Upper lobe of left lung (tissue), 6 donors: Measurements from ENCODE around the gene LRG1. TPM values are rescaled to one million over a fixed set of nuclear protein-coding genes. Genes with fewer than 3 reads are reported as not detected.

Experiments used
- ATAC-seq, 2 donors: fragments of 200-7000 bp; cut with Tn5 transposase; one replicate each; pipeline ENCODE4 v1.9.1; 2022; ENCODE audit warnings: mild to moderate bottlenecking in 2 of 2, moderate library complexity in 2 of 2; ENCODE audit not compliant: low FRiP score in 2 of 2
- DNase-seq, 2 donors: peaks; one replicate each; pipeline ENCODE4 v3.0.0-alpha.2; 2019 to 2020
- H3K27ac ChIP-seq, 4 donors: fragments of 200-600 bp; sonication (generic); one replicate each; pipeline ENCODE4 v1.5.1; 2016 to 2019
- H3K27me3 ChIP-seq, 4 donors: fragments of 200-600 bp; sonication (generic); one replicate each; pipeline ENCODE4 v1.5.1; 2017 to 2019
- H3K36me3 ChIP-seq, 4 donors: fragments of 200-600 bp; sonication (generic); one replicate each; pipeline ENCODE4 v1.5.1; 2016 to 2019
- H3K4me1 ChIP-seq, 4 donors: fragments of 200-600 bp; sonication (generic); one replicate each; pipeline ENCODE4 v1.5.1; 2018 to 2019
- H3K4me3 ChIP-seq, 4 donors: fragments of 200-600 bp; sonication (generic); one replicate each; pipeline ENCODE4 v1.5.1; 2017 to 2019; ENCODE audit warnings: mild to moderate bottlenecking in 2 of 4, moderate library complexity in 1 of 4
- H3K9me3 ChIP-seq, 4 donors: fragments of 200-600 bp; sonication (generic); one replicate each; pipeline ENCODE4 v1.5.1; 2018 to 2019
- EP300 ChIP-seq, 4 donors: sonication (generic); formaldehyde crosslinking; IDR thresholded peaks; one replicate each; pipeline ENCODE4 v1.5.1; 2017; ENCODE audit warnings: antibody characterized with exemption in 4 of 4, control low read depth in 2 of 4
- POLR2A ChIP-seq, 4 donors: fragments of 450-650 bp; IDR thresholded peaks; one replicate each; pipeline ENCODE4 v1.5.1; 2016 to 2017; ENCODE audit warnings: antibody characterized with exemption in 4 of 4, mild to moderate bottlenecking in 2 of 4
- POLR2AphosphoS5 ChIP-seq, 2 donors: sonication (generic); formaldehyde crosslinking; IDR thresholded peaks; one replicate each; pipeline ENCODE4 v1.5.1; 2017; ENCODE audit warnings: antibody characterized with exemption in 2 of 2
- WGBS, 2 donors: methylation state at CpG; one replicate each; pipeline ENCODE4 v1.1.5; 2017 to 2018; 5-methylcytosine and 5-hydroxymethylcytosine counted together
- total RNA-seq, 6 donors: library from RNA; depleted of rRNA in 4 of 6; stranded (reverse); fragments of >200 nt in 4 of 6; gene quantifications; one replicate each; pipeline versions ENCODE4 v1.1.0 to v1.2.1, GENCODE V29; 2016 to 2021
- TF ChIP-seq, protein P1 (sequence below), 6 experiments: fragments of 450-650 bp in 4 of 6; fragments of 200-600 bp in 2 of 6; sonication (generic) in 2 of 6; IDR thresholded peaks; one replicate each; pipeline ENCODE4 v1.5.1; 2016 to 2019; ENCODE audit warnings: antibody characterized with exemption in 6 of 6
- donor health status: DM: no; HTN: no; CAD: no; lungs with moderate emphysema.
- donor health status: DM: no; HTN: yes; CAD: no; lungs with severe emphysema.

LRG1 gene
- total RNA-seq, 6 donors from 2014 or later: 7.3 to 19.9 (median 12.2) TPM

DNA sequence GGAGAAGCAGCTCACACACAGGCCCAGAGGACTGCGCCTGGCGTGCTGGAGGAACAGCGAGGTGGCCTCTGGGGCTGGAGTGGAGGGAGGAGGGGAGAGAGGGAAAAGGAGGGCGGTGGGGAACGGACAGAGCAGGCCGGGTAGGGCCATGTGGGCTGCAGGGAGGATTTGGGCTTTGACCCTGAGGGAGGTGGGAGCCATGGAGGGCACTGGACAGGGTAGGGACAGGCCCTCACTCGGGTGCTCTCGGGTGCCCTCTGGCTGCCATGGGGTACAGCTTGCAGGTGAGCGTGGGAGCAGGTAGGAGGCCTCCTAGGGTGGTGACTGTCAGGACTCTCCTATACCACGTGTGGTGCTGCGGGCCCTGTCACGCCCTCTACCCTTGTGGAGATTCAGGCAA lies 44.4 kb downstream of the LRG1 start:
- 86 to 92% methylated on average over 8 to 12 of the region's 12 CpGs for WGBS, 2 donors
- no peaks in the 10 kb centered on the region for H3K4me1 ChIP-seq
- TF ChIP-seq POLR2AphosphoS5 (IDR thresholded peaks at IDR 0.05): no peak
- no peak overlapping the region for H3K27ac ChIP-seq
- peaks cover 33 to 91% (median 74%) of the 10 kb centered on the region in 4 donors for H3K36me3 ChIP-seq
- DNase-seq (peak in 1 of 2 donors; percentile 52), ATAC-seq (peak in 1 of 2 donors; percentile 21)
- H3K4me3 ChIP-seq: no peak overlapping the region
- H3K27me3 ChIP-seq: no peaks in the 10 kb centered on the region
- H3K9me3 ChIP-seq: no peaks in the 10 kb centered on the region

DNA sequence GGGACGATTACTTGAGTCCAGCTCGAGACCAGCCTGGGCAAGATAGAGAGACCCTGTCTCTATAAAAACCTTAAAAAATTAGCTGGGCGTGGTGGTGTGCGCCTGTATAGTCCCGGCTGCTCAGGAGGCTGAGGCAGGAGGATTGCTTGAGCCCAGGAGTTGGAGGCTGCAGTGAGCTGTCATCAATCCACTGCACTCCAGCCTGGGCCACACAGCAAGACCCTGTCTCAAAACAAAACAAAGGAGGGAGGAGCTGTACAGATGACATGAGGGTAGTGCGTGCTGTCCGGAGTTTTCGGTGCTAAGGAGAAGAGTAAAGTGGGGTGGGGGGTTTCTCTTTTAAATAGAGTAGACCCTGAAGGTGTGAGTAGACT lies 45.2 kb downstream of the LRG1 start:
- Histone ChIP-seq H3K27me3 (no peaks in the 10 kb centered on the region), H3K4me1 (no peaks in the 10 kb centered on the region), H3K27ac (no peak overlapping the region), H3K9me3 (no peaks in the 10 kb centered on the region), H3K4me3 (no peak overlapping the region), H3K36me3 (peaks cover 33 to 91% (median 75%) of the 10 kb centered on the region in 4 donors)
- DNase-seq (no peak), ATAC-seq (no peak)
- TF ChIP-seq EP300 (IDR thresholded peaks at IDR 0.05): no peak
- no peak for TF ChIP-seq POLR2A (IDR thresholded peaks at IDR 0.05)
- no peak for TF ChIP-seq POLR2AphosphoS5 (IDR thresholded peaks at IDR 0.05)
- TF ChIP-seq, protein P1, sequence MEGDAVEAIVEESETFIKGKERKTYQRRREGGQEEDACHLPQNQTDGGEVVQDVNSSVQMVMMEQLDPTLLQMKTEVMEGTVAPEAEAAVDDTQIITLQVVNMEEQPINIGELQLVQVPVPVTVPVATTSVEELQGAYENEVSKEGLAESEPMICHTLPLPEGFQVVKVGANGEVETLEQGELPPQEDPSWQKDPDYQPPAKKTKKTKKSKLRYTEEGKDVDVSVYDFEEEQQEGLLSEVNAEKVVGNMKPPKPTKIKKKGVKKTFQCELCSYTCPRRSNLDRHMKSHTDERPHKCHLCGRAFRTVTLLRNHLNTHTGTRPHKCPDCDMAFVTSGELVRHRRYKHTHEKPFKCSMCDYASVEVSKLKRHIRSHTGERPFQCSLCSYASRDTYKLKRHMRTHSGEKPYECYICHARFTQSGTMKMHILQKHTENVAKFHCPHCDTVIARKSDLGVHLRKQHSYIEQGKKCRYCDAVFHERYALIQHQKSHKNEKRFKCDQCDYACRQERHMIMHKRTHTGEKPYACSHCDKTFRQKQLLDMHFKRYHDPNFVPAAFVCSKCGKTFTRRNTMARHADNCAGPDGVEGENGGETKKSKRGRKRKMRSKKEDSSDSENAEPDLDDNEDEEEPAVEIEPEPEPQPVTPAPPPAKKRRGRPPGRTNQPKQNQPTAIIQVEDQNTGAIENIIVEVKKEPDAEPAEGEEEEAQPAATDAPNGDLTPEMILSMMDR (IDR thresholded peaks at IDR 0.05): no peak
- WGBS, 2 donors: 94 to 96% methylated on average over 8 of the region's 8 CpGs

DNA sequence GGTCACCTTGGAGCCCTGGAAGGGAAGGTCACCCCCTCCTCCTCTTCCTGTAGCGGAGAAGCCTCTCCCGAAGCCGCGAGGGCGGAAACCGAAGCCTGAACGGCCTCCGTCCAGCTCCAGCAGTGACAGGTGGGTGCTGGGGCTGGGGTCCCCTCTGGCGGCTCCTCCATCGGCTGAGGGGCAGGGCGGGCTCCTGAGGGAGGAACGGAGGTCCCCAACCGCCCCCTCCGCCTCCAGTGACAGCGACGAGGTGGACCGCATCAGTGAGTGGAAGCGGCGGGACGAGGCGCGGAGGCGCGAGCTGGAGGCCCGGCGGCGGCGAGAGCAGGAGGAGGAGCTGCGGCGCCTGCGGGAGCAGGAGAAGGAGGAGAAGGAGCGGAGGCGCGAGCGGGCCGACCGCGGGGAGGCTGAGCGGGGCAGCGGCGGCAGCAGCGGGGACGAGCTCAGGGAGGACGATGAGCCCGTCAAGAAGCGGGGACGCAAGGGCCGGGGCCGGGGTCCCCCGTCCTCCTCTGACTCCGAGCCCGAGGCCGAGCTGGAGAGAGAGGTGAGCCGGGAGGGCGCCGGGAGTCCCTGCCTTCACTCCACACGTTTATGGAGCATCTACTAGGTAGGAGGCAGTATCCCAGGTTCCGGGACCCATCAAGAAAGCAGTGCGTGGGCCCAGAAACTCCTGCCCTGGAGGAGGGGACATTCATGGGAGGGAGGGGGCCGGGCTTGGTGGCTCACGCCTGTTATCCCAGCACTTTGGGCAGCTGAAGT lies 45.7 kb downstream of the LRG1 start:
- DNase-seq (peak in 1 of 2 donors; percentile 83), ATAC-seq (no peak)
- no peaks in the 10 kb centered on the region for H3K27me3 ChIP-seq
- no peak overlapping the region for H3K4me3 ChIP-seq
- H3K27ac ChIP-seq: no peak overlapping the region
- H3K9me3 ChIP-seq: no peaks in the 10 kb centered on the region
- peaks cover 33 to 91% (median 75%) of the 10 kb centered on the region in 4 donors for H3K36me3 ChIP-seq
- TF ChIP-seq, protein P1 (IDR thresholded peaks at IDR 0.05): no peak
- no peak for TF ChIP-seq EP300 (IDR thresholded peaks at IDR 0.05)
- TF ChIP-seq POLR2A (IDR thresholded peaks at IDR 0.05): no peak
- TF ChIP-seq POLR2AphosphoS5 (IDR thresholded peaks at IDR 0.05): no peak
- H3K4me1 ChIP-seq: no peaks in the 10 kb centered on the region
- WGBS, 2 donors: 97 to 98% methylated on average over 53 to 60 of the region's 61 CpGs

DNA sequence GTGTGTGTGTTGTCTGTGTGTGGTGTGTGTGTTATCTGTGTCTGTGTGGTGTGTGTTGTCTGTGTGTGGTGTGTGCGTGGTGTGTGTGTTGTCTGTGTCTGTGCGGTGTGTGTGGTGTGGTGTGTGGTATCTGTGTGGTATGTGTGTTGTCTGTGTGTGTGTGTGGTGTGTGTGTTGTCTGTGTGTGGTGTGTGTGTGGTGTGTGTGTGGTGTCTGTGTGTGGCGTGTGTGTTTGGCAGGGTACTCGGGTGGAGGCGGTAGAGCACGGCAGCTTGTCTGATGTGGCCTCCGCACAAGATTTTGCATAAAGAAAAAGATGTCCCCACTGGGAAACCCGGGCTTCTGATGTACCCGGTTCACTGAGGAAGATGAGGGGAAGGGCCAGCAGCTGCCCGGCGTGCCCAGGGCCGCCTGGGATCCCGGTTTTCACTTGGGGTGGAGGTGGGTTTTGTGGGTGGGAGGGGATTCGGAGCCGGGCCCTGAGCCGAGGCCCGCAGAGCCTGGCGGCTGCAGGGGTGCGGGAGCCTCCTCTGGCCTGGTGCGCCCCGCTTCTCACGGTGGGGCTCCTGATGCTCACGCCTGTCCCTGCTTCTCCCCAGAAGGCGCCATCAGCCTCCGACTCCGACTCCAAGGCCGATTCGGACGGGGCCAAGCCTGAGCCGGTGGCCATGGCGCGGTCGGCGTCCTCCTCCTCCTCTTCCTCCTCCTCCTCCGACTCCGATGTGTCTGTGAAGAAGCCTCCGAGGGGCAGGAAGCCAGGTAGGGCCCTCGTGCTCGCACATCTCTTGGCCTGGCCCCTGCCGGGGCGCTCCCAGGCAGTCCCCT lies 46.5 kb downstream of the LRG1 start:
- no peak overlapping the region for H3K27ac ChIP-seq
- no peaks in the 10 kb centered on the region for H3K4me1 ChIP-seq
- TF ChIP-seq, protein P1 (IDR thresholded peaks at IDR 0.05): no peak
- TF ChIP-seq POLR2A (IDR thresholded peaks at IDR 0.05) (no peak), POLR2AphosphoS5 (IDR thresholded peaks at IDR 0.05) (no peak), EP300 (IDR thresholded peaks at IDR 0.05) (no peak)
- no peaks in the 10 kb centered on the region for H3K9me3 ChIP-seq
- H3K27me3 ChIP-seq: no peaks in the 10 kb centered on the region
- peaks cover 32 to 91% (median 74%) of the 10 kb centered on the region in 4 donors for H3K36me3 ChIP-seq
- no peak overlapping the region for H3K4me3 ChIP-seq
- WGBS, 2 donors: 94 to 95% methylated on average over 31 to 41 of the region's 41 CpGs
- ATAC-seq (no peak), DNase-seq (peak in 1 of 2 donors; percentile 77)

DNA sequence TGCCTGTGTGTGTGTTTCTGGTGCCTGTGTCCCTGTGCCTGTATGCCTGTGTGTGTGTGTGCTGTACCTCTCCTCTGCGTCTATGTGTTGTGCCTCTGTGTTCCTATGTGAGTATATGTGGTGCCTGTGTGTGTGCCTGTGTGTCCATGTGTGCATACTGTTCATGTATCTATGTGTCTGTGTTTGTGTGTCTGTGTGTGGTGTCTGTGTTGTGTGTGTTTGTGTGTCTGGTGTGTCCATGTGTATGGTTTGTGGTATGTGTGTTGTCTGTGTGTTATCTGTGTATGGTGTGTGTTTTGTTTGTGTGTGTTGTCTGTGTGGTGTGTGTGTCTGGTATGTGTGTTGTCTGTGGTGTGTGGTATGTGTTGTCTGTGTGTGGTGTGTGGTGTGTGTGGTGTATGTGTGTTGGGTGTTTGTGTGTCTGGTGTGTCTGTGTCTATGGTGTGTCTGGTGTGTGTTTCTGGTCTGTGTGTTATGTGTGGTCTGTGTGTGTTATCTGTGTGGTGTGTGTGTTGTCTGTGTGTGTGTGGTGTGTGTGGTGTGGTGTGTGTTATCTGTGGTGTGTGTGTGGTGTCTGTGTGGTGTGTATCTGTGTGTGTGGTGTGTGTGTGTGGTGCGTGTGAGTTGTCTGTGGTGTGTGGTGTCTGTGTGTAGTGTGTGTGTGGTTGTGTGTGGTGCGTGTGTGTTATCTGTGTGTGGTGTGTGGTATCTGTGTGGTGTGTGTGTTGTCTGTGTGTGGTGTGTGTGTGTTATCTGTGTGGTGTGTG lies 47.3 kb downstream of the LRG1 start:
- Histone ChIP-seq H3K27ac (no peak overlapping the region), H3K4me3 (no peak overlapping the region), H3K4me1 (no peaks in the 10 kb centered on the region), H3K27me3 (no peaks in the 10 kb centered on the region), H3K9me3 (no peaks in the 10 kb centered on the region), H3K36me3 (peaks cover 26 to 87% (median 68%) of the 10 kb centered on the region in 4 donors)
- TF ChIP-seq, protein P1 (IDR thresholded peaks at IDR 0.05): no peak
- TF ChIP-seq POLR2A (IDR thresholded peaks at IDR 0.05) (no peak), EP300 (IDR thresholded peaks at IDR 0.05) (no peak), POLR2AphosphoS5 (IDR thresholded peaks at IDR 0.05) (no peak)
- DNase-seq: no peak
- WGBS, 2 donors: 93 to 95% methylated on average over 3 of the region's 3 CpGs
- ATAC-seq: no peak
